ENCODE results near the gene KREMEN1. TPM values are rescaled to one million over a fixed set of nuclear protein-coding genes. Genes with fewer than 3 reads are reported as not detected.

Gene KREMEN1
- total and polyA plus RNA-seq, 2 of the 4 experiments (the other 2 are of a cell fraction) = 2.9 to 4.6 TPM

GRCh38 chr22:29152954-29153719 lies 80.3 kb downstream of the KREMEN1 start:
- Histone ChIP-seq H2BK15ac (ENCODE audit: low read depth, low read length) (no peak overlapping the region), H4K5ac (ENCODE audit: low read depth, low read length) (no peak overlapping the region), H3K4me2 (ENCODE audit: low read depth, low read length) (no peak overlapping the region), H3K36me3 (ENCODE audit: control insufficient read depth, insufficient read depth, low read length) (no peaks in the 10 kb centered on the region), H2BK120ac (ENCODE audit: low read depth, low read length) (no peak overlapping the region), H2AK9ac (replicated peaks; ENCODE audit: low read depth, low read length, poor library complexity) (no peak overlapping the region), H4K8ac (ENCODE audit: low read depth in 2 of 2, low read length in 2 of 2) (no peak overlapping the region), H3K4me3 (ENCODE audit: insufficient read depth, low read depth, low read length) (no peak overlapping the region), H4K91ac (ENCODE audit: insufficient read depth, low read depth, low read length) (no peak overlapping the region), H2BK5ac (ENCODE audit: low read depth, low read length, poor library complexity, severe bottlenecking) (no peak overlapping the region), H3K14ac (replicated peaks; ENCODE audit: low read depth, low read length) (no peak overlapping the region), H3K23ac (ENCODE audit: low read depth, low read length) (no peak overlapping the region), H2AK5ac (ENCODE audit: low read depth, low read length) (no peak overlapping the region), H4K20me1 (ENCODE audit: insufficient read depth, low read length) (no peaks in the 10 kb centered on the region), H2AFZ (replicated peaks; ENCODE audit: low read length, poor library complexity) (no peak overlapping the region), H3K9ac (ENCODE audit: low read depth, low read length) (no peak overlapping the region), H3K27ac (ENCODE audit: insufficient read depth, low read length) (no peak overlapping the region), H3K18ac (ENCODE audit: low read depth, low read length) (no peak overlapping the region), H3K79me1 (ENCODE audit: low read depth in 1 of 2, low read length in 2 of 2) (no peaks in the 10 kb centered on the region), H3K27me3 (ENCODE audit: control insufficient read depth, insufficient read depth, low read length) (no peaks in the 10 kb centered on the region; the same call in none of the 2 replicates), H3K4ac (ENCODE audit: low read depth, low read length) (no peak overlapping the region), H2BK20ac (ENCODE audit: low read depth, low read length) (no peak overlapping the region), H3K4me1 (ENCODE audit: control insufficient read depth, insufficient read depth, low read length) (no peaks in the 10 kb centered on the region; the same call in 1 of the 2 replicates), H3K9me1 (ENCODE audit: insufficient read depth, low read length) (no peaks in the 10 kb centered on the region), H3K9me3 (ENCODE audit: control insufficient read depth, insufficient read depth, low read length) (no peaks in the 10 kb centered on the region), H3K56ac (ENCODE audit: extremely low read depth, insufficient read depth, low read length) (no peak overlapping the region)
- dilution Hi-C loops (cut with HindIII; ENCODE audit: low sequenced_read_pairs, unreplicated experiment) (no loop called here), in situ Hi-C loops (cut with MboI; ENCODE audit: low sequenced_read_pairs) (loop anchor here (5.0 kb wide), 1 partner anchor 301 kb away; no protein-coding TSS in a partner anchor), intact Hi-C loops (cut with micrococcal nuclease) (loop anchor here (5.0 to 10.0 kb wide), 2 partner anchors 81 to 548 kb away; partner anchors contain the start of gene KREMEN1)
- CTCF ChIA-PET = interaction anchor here (0.7 to 1.4 kb wide), 7 partner anchors 10 to 113 kb away, joined by 3 to 5 read pairs (median 3); no protein-coding TSS in a partner anchor
- BruUV-seq (replicated peaks) = no TSS peak
- POLR2A ChIA-PET (ENCODE audit: unreplicated experiment) = no interaction called here
- no peak for DNase-seq
- ATAC-seq (ENCODE audit: low read depth) = no peak
- WGBS, 2 experiments (ENCODE audit: extremely low coverage in 2 of 2, insufficient read length in 1 of 2) = 70% methylated on average over 4 of the region's 12 CpGs; no CpG with 5 or more reads in 1 of the 2 experiments
- TF ChIP-seq CEBPB (IDR thresholded peaks at IDR 0.05; ENCODE audit: low read depth, low read length) (no peak), FOS (IDR thresholded peaks at IDR 0.05; ENCODE audit: low read depth, low read length) (no peak), MAZ (IDR thresholded peaks at IDR 0.05; ENCODE audit: borderline replicate concordance, low read depth, low read length) (no peak)
